Non-pigmented ciliary epithelial cell (primary cell): Measurements from ENCODE around the gene FHOD3.
"Not testable (repeated sequence)": the region's sequence is repeated elsewhere in the genome, so short reads cannot be mapped to it uniquely, and the experiment has no call there.

Experiments
- DNase-seq: peaks from one replicate; pipeline ENCODE4 v3.0.0-alpha.2; 2010; ENCODE audit warnings: low read depth

FHOD3 gene

DNA sequence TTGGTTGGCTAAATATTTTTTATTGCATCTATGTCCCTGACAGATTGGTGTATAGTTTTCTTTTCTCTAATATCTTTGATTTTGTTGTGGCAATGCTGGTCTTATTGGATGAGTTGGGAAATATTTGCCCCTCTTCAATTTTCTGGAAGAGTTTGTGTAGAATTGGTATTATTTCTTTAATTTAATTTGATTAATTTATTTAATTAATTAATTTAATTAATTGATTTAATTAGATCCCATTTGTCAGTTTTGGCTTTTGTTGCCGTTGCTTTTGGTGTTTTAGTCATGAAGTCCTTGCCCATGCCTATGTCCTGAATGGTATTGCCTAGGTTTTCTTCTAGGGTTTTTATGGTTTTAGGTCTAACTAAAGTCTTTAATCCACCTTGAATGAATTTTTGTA, 253.8 kb downstream of the FHOD3 start:
- not testable (repeated sequence) for DNase-seq

GRCh38 chr18:36558234-36558633, 260.7 kb downstream of the FHOD3 start:
- DNase-seq: no peak

GRCh38 chr18:36559149-36559857, 261.8 kb downstream of the FHOD3 start:
- no peak for DNase-seq

DNA sequence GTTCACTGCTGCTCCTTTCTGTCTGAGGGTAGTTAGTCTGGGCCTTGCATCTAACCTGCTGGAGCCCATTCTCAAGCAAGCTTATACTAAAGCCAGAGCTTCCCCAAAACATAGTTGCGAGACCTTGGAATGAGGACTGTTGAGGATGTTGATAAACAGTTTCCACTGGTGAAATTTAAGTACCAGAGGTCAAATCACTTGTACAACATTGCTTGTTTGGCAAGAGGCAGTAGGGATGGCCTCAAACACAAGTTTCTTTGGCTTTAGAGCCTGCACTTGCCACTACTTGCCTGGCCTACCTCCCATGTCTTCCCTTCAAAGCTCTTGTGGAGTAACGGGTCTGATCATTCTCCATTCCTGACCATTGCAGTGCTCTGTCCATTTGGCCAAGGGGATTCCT, 262.7 kb downstream of the FHOD3 start:
- no peak for DNase-seq

DNA sequence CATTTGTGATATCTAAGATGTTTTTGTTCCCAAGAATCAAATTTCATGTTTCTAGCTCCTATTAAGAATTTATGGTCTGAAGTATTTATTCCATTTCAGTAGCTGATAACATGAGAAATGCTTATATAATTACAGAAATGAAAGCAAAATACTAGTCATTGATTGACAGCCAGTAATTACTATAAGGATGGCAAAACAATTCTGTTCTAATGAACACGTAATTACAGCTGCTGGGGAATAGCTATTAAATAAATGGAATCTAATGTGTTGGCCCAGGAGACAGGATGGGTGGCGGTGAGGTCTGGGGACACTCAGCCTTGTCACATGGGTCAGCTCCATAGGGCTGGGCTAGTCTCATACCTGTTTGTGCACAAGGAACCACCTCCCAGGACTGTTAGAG, 263.5 kb downstream of the FHOD3 start:
- DNase-seq: no peak

GRCh38 chr18:36564841-36565240, 267.3 kb downstream of the FHOD3 start:
- no peak for DNase-seq

DNA sequence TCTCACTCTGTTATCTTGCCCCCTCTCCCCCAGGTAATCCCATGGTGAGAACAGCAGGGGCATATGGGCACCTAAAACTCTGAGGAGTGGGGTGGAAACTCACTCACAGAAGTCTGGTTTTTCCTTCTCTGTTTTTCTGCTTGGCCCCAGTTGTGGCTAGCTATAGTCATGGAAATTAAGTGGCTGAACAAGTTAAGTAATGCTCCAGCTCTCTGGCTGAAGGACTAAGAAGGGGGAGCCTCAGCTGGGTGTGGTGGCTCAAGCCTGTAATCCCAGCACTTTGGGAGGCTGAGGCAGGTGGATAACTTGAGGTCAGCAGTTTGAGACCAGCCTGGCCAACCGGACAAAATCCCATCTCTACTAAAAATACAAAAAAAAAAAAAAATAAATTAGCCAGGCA, 270.3 kb downstream of the FHOD3 start:
- no peak for DNase-seq

- no peak for DNase-seq
Measured at GRCh38 chr18:36568487-36568886, 271.0 kb downstream of the FHOD3 start.

DNA sequence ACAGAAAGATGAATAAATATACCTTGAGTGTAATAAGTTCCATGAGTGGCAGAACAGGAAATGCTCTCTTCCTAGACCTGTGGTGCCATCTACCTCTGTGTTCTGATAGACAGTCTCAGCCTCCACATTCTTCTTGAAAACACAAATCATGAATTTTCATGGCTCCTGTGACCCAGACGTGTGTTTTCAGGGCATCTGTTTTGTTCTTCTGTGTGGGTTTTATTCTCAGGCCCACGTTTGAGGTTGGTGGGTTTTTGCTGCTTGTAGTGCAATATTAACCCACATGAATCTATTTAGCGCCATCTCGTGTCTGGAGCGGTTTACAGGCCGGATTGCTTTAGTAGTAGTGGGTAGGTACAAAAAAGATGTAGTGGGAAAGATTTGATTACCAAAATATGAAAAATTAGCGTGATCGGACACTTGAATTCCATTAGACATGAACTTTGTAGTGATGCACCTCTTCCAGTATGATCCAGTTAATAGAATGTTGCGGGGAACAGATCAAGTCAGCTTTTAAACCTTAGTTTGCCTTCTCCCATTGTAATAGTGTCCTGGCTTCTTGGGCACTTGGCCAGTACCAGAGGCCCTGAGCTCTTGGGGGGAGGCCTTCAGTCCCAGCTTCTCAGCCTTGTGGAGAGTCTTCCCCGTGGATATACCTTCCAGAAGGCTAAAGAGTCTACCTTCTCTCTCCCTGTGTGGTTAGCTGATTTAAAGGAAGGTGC, 274.8 kb downstream of the FHOD3 start:
- DNase-seq: no peak

DNA sequence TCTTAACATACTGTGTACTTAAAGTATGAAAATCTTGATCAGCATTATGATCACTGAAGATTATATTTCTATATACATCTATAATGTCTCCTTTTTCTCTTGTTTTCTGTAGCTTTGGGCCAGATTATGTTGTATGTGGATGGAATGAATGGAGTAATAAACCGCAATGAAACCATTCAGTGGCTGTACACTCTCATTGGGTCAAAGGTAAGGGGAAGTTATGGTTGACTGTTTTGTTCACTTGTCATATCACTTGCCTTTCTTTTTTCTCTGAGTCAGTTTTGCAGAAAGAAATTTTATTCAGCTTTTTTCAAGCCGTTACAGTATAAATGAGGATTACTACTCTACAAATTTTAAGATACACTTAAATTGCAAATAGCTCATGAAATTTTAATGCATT, 278.8 kb downstream of the FHOD3 start:
- DNase-seq: no peak

DNA sequence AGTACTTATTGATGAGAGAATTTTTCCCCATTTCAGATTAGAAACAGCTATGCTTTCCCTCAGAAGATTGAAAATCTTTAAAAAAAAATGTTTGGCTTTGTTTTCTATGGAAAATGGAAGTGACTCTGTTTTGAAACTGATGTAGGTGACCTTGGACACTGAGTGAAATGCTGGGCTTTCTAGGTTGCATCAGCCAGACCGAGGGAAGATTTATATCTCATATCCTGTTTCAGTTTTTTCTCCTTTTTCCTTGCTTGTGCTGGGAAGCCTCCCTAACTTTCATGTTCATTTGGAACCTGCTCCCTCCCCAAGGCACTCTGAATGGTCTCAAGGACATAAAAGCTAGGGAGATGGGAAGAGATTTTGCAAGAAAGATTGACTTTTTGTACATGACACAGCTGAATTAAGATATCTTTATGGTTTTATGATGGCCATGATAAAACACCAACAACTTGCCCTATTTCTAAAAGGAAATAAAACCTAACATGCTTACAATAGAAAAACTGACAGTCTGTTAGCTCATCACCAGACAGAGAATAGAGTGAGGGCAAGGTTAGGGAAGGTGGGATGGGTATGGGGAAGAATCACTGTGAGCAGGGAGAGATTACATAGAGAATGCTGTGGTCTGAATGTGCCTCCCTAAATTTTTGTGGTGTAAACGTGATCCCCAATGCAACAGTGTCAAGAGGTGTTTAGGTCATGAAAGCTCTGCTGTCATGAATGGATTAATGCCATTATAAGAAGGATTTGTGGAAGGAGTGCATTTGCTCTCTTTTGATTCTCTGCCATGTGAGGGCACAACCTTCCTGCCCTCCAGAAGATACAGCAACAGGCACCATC, 281.6 kb downstream of the FHOD3 start:
- DNase-seq: no peak

GRCh38 chr18:36580266-36580665, 282.8 kb downstream of the FHOD3 start:
- DNase-seq: no peak

DNA sequence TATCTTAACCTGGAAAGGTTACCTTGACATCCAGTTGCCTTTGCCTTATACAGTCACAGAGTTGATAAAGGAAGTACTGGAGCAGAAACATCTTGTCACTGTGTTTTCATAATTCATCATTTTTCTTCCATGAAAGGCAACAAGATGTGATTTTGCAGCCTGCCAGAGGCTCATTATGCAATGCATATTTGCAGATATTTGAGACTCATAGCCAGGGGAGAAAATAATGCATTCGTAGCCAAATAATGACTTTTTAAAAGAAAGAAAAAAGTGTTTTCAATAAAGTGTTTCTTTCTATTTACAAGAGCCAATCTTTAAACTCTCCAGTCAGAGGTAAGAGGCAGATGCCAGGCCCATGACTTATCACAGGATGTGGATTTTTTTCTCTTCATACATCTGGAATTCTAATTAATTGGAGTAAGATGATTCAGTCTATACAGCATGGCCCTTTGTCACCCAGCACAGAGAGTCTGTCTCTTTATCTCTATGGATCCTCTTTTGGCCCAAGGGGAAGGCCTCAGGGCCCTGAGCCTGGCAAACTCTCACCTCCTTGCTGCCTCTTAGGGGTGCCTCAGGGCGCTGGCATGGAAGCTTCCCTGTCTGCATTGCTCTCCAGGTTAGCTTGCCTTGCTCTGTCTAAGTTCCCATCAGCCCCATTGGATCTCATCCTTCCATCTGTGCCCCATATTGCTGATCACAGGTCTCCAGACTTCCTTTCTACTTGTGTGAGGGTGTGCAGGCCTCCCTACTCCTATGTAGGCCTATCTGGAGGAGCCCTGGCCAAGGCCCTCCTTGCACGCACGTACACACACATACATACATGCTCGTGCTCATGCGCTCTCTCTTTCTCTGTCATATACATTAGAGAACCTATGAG, 283.6 kb downstream of the FHOD3 start:
- no peak for DNase-seq

DNA sequence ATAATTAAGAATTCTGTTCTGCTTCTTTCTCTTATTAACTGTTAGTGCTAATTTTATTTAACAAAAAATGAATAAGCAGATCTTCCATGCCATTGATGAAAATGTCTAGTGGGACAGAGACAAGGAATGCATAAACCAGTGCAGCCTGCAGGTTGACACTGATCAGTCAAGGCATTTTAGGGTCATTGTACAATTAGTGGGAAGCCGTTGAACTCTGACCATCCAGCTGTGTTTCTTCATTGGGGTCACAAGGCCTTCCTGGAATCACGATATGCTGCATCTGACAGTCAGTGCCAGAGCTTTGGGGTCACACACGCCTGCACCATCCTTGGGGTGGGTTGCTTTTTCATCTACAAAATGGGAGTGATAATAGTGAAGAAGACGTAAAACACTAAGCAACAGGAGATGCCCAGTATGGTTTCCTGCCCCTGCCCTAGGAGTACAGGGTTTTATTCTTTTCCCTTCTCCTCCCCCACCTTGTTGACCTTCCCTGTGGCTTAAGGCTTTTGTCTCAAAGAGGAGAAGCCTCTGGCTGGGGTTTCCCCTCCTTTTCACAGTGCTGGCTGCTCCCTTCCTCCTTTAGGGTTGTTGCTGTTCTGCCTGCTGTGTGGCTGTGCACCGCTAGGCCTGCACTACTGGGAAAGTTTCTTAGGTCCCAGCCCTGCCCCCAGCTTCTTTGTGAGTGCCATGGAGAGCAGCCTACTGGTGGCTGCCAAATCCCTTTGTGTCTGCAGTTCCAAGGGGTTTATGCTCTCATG, 285.7 kb downstream of the FHOD3 start:
- no peak for DNase-seq

- DNase-seq: no peak
Measured at GRCh38 chr18:36589857-36590543, 292.5 kb downstream of the FHOD3 start.

DNA sequence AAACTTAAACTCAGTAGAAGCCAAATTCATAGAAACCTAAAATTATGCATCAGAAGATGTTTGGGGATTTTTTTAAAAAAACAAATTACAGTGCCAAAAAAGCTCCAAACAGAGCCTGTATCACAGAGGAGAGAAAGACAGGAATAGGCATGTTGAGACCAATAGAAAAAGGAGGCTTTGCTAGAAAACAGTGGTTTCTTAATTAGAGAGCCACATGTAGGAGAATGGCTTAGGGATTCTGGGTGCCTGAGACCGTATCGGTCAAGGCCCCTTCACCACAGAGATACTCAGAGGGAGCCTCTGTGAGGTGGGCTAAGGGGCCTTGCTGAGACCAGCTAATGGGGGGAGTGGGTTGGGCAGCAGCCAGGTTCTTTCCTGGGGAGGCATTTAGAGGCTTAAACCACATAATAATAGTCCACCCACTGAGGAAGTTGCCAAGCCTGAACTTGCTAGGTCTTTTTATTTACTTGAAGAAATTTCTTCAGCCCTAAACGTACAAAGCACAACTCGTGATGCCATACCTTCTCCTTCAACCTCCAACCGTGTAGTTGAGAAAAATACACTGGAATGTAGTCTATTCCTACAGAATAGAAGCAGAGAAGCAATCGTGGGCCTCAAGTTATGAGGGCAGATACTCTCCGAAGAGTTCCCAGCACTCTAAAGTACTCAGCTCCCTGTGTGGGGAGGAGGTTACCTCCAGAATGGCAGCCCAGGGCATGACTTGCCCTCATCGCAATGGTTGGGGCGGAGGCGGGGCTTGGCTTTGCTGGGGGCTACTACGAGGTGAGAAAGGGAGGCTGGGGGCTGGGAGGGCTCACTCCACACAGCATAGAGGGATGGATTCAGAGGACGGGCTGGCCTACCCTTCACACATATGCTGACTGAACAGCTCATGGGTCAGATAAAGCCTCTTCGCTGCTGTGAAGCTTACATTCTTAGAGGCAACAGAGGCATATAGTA, 293.4 kb downstream of the FHOD3 start:
- no peak for DNase-seq

DNA sequence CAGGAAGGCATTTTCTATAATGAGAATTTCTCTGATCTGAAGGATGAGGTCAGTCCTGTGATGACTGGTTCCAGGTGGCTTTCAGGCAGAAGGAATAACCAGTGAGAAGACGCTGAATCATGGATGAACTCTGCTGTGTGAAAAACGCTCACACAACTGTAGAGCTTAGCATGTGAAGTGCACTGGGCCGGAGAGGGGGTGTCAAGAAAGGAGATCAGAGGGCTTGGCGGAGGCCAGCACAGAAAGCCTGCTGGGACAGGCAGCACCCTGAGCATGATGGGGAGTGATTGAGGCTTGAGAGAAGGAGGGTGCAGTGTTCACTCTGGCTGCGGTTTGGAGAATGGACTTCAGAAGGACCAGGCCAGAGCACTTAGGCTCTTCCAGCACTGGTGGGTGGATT, 294.8 kb downstream of the FHOD3 start:
- DNase-seq: no peak

GRCh38 chr18:36593001-36593400, 295.5 kb downstream of the FHOD3 start:
- no peak for DNase-seq

- DNase-seq: no peak
Measured at GRCh38 chr18:36593641-36594040, 296.1 kb downstream of the FHOD3 start.
